Activated CD4-positive, CD25-positive, alpha-beta regulatory T cell treated with anti-CD3 and anti-CD28 coated beads, Interleukin-2, amount 50 U/mL, for 72 hours (primary cell): ENCODE measurements around the gene GBF1.
"Not testable (repeated sequence)": the region's sequence is repeated elsewhere in the genome, so short reads cannot be mapped to it uniquely, and the experiment has no call there.

Source experiments
- DNase-seq: peaks from one replicate; pipeline ENCODE4 v3.0.0; 2021

The GBF1 gene

DNA sequence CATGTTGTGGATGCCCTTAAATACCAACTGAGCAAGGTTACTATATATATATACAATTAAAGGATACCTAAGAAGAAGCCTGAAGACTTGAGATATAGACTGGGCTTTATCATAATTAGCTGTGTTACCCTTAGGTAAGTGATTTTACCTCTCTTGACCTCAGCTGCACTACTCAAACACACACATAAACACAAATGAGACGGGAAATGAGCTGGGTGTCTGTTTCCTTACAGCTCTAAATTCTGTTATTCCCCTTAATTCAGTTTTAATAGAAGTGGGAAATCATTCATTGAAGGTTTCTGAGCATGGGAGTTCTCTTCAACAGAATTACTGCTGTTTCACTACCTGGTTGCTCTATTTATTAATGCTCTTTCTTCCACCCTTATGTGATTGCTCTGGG is 60.7 kb downstream of the GBF1 start:
- no peak for DNase-seq

DNA sequence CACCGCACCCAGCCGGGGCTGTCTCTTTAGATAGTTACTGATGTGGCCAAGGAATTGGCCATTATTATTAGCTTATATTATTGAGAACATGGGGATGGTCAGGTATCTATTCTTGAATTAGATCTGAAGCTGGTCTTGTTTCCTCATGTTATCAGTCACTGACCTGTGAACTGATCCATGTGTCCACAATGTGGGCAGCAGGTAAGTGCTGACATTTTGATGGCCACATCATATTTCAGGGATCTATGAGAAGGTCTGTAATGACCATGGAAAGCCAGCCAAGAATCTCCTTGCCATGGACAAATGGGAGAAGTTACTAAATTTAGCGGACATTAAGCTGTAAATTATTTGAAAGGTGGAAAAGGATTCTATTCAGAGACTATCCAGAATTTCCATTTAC is 61.4 kb downstream of the GBF1 start:
- DNase-seq: no peak

DNA sequence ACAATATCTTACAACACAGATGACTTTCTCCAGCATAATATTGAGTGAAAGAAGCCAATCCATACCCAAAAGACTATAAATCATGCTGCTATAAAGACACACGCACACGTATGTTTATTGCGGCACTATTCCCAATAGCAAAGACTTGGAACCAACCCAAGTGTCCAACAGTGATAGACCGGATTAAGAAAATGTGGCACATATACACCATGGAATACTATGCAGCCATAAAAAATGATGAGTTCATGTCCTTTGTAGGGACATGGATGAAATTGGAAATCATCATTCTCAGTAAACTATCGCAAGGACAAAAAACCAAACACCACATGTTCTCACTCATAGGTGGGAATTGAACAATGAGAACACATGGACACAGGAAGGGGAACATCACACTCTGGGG is 63.0 kb downstream of the GBF1 start:
- not testable (repeated sequence) for DNase-seq

DNA sequence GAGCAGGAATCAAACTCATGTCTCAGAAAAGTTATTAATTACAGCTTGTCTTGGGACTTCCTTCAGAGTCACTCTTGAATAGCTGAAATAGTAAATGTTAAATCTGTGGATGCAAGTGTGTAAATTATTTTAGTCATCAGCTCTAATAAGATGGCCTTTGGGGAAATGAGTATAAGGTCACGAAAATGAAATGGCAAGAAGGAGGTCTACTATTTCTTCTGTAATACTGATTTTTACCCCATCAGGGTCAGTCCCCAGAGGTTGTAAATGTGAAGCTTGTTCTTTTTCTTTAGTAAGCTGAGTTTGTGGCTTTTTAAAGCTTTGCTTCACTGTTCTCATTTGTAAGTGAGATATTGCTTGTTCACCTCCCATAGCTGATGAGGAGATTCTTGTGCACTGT is 63.9 kb downstream of the GBF1 start:
- no peak for DNase-seq

DNA sequence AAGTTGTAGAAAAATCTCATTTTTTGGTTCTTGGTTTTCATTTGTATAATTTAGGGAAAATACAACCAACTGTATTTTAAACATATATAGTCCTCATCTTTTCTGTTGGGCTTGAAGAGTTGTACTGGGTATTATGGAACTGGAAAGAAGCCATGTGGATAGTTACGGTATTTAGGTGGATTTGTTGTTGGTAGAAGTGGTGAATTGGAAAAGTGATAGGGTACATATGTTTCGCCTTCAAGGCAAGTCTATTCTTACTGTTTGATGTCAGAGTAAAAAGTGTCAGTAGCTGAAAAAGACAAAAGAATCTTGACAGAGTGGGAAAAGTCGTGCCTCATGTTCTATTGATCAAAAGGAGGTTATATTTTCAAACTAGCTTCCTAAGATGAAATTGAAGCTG is 64.6 kb downstream of the GBF1 start:
- no peak for DNase-seq

DNA sequence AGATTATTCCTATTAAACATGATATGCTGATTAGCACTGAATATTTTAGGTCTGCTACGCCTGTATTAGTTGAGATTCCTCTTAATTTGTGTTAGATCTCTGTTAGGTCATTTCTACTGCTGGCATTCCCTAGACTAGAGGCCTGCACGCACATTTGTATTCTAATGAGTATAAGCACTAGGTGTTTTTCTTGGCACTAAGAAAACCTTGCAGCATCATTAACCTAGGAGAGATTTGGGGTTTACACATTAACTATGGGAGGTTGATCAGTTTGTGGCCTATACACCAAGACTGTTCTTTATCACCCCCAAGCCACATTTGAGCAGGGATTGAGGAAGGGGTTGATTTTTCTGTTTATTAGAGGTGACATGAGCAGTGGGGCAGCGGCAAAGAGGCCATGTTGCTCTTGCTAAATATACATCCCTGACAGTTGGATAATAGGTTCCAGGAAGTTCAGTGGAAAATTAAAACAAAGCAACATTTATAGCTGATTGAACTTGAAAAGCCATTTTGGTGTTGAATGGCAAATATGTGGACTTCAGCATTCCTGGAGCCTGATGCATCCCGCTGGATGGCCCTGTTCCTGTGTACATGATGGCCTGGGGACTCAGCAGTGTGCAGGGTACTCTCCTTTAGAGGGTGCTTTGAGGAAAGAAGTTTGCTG is 65.2 kb downstream of the GBF1 start:
- DNase-seq: no peak

DNA sequence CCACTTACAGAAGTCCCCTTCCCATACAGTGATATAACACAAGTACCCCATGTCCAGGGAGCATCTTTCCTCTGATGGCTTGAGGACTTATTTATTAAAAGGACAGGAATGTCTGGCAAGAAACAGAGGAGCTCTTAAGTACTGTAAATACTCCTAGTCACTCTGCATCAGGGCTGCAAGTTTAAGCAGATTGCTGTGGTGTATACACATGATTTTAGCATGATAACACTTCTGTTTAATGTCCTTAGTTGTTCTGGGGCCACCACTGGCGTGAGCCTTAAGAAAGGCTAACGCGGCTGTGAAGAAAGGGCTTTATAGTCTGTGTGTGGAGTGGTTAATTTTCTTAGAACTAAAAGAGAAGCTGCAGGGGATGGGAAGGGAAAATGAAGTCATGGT is 65.7 kb downstream of the GBF1 start:
- no peak for DNase-seq

DNA sequence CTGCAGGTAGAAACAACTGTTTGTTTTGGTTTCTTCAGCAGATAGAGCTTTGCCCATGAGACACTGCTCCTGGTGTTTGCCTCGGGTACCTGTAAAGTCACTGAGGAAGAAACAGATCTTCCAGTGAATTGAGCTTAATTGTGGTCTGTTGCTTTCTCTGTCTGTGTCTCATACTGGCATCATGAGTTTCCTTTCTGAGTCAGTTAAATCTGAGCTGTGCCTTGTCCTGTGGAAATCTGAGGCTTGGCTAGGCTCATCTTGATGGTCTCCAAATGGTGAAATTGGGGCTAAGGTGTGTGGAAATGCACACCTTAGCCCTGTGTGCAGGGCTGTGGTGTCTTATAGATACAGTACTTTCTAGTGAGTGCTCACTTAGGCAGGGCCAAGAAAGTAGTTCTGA is 67.4 kb downstream of the GBF1 start:
- DNase-seq: no peak

DNA sequence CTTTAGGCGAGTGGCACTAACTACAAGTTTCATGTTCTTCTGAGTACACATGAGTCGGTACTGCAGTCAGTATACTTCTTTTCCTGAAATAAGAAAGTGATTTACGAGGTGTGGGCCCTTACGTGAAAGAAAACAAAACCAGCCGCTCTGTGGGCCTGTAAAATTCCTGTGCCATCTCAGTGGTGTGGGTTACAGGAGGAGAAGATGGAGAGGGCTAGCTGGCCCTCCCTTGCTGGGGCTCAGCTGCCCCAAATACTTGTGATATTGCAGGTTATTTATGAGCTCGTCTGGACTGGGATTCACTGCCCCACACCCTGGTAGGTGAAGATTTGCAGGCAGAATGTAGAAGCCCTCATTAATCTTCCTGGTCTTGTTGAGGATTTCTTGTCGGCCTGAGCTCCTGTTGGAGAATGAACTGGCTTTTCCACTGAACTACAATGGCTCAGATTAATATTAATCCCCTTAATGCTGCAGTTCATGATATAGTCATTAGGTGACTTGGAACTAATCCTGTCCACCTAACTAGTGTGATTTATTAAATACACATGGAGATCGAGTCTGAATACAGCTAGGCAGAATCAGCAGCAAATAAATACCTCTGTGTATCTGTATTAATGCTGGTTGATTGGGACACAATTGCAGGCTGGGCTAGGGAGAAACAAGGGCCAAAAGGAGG is 68.0 kb downstream of the GBF1 start:
- DNase-seq: no peak

DNA sequence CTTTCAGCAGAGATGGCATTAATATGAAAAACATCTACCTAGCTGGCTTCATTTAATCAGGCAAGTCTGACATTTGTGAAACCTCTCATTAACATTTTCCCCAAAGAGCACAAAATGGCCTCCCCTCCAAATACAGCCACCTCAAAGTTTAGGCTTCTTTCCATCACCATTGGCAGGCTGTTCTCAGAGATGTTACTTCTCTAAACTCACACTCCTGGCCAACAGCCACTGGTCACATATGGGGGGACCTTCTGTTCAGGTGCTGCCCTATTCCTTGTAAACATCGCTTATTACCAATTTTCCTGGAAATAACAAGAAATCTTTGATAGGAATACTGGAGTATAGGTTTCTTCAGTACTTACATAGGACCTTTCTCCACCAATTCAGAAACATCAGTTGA is 69.5 kb downstream of the GBF1 start:
- DNase-seq: no peak

DNA sequence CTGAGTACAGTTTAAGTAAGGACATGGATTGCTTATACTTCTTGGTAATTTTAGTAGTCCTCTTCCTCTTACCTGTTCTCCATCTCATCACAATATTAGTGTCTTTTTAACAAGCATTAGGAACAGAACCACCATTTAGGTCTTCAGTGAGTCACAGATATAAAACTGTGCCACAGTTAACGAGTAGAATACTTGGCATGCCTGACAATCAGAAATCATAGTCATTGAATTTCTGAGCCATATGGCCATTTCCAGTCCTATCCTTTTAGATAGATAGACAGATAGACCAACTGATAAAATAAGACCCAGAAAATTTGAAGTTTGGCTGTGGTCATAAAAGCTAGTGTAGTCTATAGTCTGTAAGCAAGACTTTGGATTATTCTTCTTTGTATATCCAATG is 71.1 kb downstream of the GBF1 start:
- DNase-seq: no peak

DNA sequence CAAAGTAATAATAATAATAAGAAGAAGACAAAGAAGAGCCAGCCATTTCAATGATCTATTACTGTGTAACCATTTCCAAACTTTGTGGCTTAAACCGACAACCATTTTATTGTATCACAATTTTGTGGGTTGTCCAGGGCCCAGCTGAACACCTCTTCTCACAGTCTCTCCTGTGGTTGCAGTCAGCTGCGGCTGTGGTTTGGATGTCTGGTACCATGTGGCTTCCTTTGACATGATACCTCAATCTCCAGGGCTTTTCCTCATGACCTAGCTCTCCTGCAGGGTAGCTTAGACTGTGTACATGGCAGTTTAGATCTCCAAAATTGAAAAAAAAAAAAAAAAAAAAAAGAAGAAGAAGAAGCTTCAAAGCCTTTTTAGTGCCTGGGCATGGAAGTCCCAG is 77.6 kb downstream of the GBF1 start:
- DNase-seq: no peak

DNA sequence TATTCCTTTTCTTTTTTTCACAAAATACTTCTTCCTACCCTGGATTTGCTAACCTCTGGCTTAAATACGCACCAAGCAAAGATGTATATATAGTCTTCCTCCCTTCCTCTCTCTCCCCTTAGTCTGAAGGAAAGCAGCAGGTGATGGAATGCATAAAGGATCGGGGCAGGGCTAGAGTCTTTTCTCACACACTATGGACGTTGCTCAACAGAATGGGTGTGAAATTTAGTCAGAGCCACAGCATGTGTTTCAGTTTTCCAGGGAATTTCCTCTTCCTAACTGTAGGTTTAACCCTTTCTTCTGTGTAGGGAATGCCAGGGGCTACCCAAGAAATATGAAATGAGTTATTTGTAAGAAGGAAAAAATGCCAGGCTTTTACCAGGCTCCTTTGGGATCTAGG is 78.7 kb downstream of the GBF1 start:
- no peak for DNase-seq

DNA sequence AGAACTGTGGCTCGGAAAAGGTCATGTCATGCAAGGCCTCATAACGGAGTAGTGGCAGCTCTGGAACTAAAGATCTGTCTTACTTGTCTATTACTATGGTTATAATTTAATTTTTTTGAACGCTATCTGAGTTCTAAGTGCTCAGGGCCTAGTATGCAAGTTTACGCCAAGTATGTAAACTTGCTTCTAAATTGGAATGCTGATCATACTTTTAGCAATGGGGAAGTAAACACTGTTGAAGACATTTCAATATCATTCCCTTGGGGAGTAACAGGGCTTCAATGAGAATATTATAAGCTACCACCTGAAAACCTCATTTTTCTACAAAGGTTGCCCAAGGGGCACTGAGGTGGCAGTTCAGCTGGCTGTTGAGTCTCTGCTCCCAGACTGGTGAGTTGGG is 80.7 kb downstream of the GBF1 start:
- no peak for DNase-seq

DNA sequence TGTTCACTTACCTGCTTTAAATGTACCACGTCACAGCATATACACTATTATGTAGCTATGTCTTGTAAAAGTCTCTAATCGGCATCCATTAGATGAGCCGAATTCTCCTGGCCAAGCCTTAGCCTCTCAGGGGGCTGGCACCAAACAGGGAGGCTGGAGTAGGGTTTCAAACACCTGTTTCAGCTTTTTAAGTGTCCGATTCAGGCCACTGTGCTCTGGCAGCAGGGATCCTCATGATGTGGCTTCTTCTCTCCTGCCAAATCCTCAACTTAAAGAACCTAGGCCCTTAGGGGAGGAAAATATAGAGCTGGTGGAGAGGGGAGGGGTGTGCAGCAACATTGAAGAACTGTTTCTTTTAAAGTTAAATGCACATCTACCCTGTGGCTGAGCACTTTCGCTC is 81.7 kb downstream of the GBF1 start:
- DNase-seq: no peak

DNA sequence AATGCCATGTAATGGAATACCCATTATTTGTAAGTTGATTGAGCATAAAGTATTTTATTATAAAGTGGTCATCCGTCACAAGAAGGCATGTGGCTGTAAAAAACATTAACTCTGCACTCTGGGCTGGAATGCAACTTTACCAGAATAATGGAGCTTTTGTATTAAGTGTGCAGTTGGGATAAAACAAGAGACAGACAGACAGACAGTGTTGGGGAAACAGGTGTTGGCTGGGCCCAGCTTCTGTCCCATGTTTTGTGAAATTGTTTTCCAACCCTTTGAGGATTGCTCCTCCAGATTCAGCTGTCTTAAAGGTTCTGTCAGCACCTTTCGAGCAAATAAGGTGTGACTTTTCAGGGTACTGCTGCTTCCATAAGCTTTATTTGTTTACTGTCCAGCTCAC is 82.3 kb downstream of the GBF1 start:
- no peak for DNase-seq

DNA sequence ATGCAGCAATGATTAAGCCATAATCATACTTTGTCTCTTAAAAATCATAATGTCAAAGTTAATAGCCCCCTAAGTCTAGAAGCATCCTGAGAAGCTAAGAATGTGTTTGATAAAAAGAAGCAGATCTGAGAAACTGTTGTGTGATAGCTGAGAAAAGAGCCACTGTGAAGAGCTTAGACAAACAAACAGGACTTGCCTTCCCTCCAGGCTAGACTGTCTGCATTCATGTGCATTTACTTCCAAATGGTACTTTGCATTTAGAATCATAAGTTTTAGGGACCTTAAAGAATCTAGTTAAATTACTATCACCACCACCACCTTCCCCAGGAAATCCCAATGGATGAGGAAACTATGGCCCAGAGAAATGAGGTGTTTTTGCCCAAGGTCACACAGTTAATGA is 87.4 kb downstream of the GBF1 start:
- no peak for DNase-seq

DNA sequence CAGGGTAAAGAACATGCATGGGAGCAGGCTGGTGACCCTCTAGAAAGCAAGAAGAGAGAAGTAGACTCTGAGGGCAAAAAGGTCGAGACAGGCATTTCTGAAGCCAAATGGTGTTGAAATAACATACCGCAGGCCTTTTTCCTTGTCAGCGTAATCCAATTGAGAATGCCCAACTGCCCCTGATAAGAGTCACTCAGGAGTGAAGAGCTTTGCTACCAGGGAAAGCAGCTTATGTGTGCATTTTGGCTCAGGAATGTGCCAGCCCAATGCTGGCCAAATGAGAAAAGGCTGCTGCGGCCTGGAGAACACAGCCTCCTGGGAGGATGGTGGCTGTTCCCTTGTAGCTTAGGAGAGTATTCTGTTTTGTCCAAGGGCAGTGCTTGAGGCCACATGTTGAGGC is 88.8 kb downstream of the GBF1 start:
- no peak for DNase-seq

DNA sequence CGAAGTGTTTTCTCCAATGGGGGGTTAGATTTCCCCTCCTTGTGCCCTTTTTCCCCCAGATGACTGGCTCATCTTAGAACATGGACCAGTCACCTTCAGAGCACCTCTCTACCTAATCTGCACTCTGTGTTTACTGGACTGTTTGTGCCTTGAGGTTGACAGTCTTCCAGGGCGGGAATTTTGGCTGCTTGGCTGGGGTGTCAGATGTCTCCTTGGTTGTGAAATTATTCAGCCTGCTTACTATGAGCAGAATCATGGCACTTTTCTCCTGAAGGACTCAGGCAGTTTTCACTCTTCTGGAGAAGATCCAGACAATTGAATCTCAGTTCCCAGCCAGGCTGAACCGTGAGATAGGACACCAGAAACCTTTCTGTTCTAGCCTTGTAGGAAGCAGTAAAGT is 89.9 kb downstream of the GBF1 start:
- DNase-seq: no peak

DNA sequence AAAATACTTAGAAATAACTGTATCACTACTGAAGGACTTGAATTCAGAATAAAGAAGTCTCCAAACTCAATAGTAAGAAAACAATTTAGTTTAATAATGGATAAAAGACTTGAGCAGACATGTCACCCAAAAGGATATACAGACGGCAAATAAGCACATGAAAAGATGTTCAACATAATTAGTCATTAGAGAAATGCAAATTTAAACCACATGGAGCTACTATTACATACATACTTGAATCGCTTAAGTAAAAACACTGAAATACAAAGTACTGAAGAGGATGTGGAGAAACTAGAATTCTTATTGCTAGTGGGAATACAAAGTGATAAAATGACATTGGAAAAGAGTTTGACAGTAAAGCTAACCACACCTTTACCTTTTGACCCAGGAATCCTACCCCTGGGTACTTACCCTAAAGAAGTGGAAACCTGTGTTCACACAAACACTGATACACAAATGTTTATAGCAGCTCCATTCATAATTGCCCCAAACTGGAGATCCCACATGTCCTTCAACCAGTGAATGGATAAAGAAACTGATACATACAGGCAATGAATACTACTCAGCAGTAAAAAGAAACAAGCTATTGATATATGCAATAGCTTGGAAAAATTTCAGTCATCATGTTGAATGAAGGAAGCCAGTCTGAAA is 95.8 kb downstream of the GBF1 start:
- DNase-seq: no peak

DNA sequence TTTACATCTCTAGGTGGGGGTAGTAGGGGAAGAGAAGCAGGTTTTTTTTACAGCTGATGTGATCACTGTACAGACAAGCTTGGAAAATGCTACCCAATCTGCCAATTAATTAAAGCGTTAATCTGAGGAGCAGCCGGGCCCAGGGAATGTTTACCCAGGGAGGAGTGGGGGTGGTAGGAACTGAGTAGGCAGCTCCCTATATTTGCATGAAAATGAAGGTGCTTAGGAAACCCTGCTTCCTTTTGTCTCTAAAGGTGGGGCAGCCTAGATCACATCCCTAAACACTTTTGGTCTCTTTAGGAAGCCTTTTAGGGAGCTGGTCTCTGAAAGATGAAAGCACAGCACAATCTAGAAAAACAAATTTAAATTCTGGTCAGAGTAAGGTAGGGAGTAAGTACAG is 97.1 kb downstream of the GBF1 start:
- no peak for DNase-seq

DNA sequence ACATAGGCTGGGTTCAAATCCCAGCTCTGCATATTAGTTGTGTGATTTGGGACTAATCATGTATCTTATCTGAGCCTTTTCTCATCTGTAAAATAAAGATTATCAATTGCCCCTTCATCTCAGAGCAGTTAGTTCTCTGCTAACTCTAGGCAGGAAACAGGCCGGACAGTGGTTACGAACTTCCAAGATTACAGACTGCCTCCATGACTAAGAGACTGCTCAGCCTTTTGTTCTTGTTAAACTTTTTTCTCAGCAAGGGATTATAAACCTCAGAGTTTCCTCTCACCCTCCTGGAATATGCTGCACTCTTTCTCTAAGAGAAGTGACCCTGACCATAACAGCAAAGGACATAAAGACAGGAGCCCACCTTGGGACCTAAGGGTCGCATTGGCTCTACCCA is 97.6 kb downstream of the GBF1 start:
- DNase-seq: no peak

DNA sequence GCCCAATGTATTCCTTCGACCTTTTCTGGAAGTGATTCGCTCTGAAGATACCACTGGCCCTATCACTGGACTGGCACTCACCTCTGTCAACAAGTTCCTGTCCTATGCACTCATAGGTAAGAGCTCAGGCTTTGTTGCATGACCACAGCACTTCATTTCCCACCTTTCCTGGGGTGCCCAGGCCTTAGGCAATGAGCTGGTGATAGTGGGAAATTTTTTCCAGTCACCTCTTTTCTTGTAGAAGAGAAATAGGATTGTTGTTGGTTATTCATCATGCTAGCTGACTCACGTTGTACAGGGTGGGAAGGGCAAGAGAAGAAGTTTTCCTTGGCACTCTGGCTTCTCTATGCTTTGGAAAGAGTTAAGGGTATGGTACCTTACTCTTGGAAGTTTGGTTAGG is 98.7 kb downstream of the GBF1 start:
- no peak for DNase-seq

DNA sequence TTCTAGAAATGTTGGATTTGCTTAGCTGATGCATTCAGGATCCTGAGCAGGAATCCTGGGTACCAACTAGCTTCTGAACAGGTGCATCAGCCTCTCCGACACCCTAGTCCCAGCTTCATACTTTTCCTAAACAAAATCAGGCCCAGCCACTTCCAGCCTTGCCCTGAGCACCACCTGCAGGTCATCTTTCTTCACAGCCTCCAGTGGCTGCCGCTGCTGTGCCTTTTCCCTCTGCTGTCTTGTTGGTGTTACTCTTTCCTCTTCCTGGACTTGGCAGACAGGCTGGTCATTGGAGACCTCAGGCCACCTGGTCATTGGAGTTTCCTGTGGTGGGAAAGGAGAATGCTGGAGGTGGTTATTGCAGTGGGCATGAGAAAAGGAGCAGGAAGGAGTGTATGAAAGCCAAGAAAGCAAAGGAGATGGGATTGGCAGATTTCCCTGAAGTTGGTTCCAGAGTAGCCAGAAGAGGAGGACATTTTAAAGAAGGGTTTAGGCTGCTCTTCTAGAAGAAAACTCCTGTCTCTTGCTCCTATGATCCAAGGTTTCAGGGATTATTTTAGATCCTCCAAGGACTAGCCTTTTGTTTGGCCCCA is 102.0 kb downstream of the GBF1 start:
- DNase-seq: no peak
